GM12865 (cell line): Measurements from ENCODE around the gene SNX4.

Experiments
- DNase-seq: peaks from one replicate; pipeline ENCODE4 v3.0.0; 2010; ENCODE audit warnings: low read depth
- H3K4me3 ChIP-seq: 2 replicates; pipeline ENCODE4 v1.5.1; 2011; ENCODE audit warnings: mild to moderate bottlenecking, low read depth, low read length, control low read depth
- TF ChIP-seq, protein P1 (sequence below): IDR thresholded peaks from 2 replicates; pipeline ENCODE4 v1.5.1; 2011; ENCODE audit warnings: low read length, control low read depth, low read depth, inconsistent platforms; ENCODE audit not compliant: insufficient read depth; ENCODE audit errors: missing control alignments

SNX4 gene

GRCh38 chr3:125513490-125514115, 6.4 kb downstream of the SNX4 start:
- H3K4me3 ChIP-seq = no peak overlapping the region
- TF ChIP-seq, protein P1, sequence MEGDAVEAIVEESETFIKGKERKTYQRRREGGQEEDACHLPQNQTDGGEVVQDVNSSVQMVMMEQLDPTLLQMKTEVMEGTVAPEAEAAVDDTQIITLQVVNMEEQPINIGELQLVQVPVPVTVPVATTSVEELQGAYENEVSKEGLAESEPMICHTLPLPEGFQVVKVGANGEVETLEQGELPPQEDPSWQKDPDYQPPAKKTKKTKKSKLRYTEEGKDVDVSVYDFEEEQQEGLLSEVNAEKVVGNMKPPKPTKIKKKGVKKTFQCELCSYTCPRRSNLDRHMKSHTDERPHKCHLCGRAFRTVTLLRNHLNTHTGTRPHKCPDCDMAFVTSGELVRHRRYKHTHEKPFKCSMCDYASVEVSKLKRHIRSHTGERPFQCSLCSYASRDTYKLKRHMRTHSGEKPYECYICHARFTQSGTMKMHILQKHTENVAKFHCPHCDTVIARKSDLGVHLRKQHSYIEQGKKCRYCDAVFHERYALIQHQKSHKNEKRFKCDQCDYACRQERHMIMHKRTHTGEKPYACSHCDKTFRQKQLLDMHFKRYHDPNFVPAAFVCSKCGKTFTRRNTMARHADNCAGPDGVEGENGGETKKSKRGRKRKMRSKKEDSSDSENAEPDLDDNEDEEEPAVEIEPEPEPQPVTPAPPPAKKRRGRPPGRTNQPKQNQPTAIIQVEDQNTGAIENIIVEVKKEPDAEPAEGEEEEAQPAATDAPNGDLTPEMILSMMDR = no peak
- no peak for DNase-seq

GRCh38 chr3:125512135-125512920, 7.7 kb downstream of the SNX4 start:
- DNase-seq = peak; percentile 87
- H3K4me3 ChIP-seq = no peak overlapping the region
- TF ChIP-seq, protein P1 = no peak

GRCh38 chr3:125511420-125512118, 8.4 kb downstream of the SNX4 start:
- peak overlapping the region; percentile 17 for H3K4me3 ChIP-seq
- no peak for DNase-seq
- TF ChIP-seq, protein P1 = no peak

GRCh38 chr3:125507128-125507527, 12.9 kb downstream of the SNX4 start:
- TF ChIP-seq, protein P1 = no peak

GRCh38 chr3:125498630-125499029, 21.4 kb downstream of the SNX4 start:
- DNase-seq = no peak
- TF ChIP-seq, protein P1 = no peak
- no peak overlapping the region for H3K4me3 ChIP-seq

More at GRCh38 chr3:125507128-125507527, 12.9 kb downstream of the SNX4 start:
- no peak overlapping the region for H3K4me3 ChIP-seq
- no peak for DNase-seq

- TF ChIP-seq, protein P1 = no peak
- no peak for DNase-seq
- H3K4me3 ChIP-seq = no peak overlapping the region
Measured at GRCh38 chr3:125496701-125497100, 23.3 kb downstream of the SNX4 start.
